HCT116 (cell line): ENCODE data around the gene ZBED2.

ENCODE experiments used
- EZH2phosphoT487 ChIP-seq: fragments of 200-600 bp; IDR thresholded peaks from 2 replicates; pipeline ENCODE4 v1.6.1; 2018; ENCODE audit warnings: antibody characterized with exemption, borderline replicate concordance
- POLR2A ChIP-seq: IDR thresholded peaks from 2 replicates; pipeline ENCODE4 v1.7.0; 2011; ENCODE audit warnings: borderline replicate concordance; ENCODE audit not compliant: insufficient read depth, insufficient read length; ENCODE audit errors: extremely low read depth
- RAD21 ChIP-seq: IDR thresholded peaks from 2 replicates; pipeline ENCODE4 v1.6.1; 2012; ENCODE audit warnings: low read depth, mild to moderate bottlenecking

DNA sequence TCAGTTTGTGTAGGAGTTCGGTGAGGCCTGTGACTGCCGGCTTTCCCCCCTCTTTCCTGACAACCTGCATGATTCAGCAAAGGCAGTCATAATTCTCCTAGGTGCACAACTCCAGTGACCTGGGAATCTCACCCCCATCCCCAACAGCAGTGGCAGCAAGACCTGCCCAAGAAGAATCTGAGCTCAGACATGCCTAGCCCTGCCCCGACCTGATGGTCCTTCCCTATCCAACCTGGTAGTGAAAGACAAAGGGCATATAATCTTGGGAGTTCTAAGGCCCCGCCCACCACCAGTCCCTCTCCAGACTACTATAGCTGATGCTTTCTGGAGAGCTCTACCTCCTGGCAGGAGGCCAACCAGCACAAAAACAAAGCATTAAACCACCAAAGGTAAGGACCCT is 44.2 kb upstream of the ZBED2 start:
- no peak for TF ChIP-seq RAD21
- TF ChIP-seq EZH2phosphoT487 = no peak
- no peak for TF ChIP-seq POLR2A
